DND-41 (cell line): ENCODE measurements around the gene DOCK3.

Source experiments
- ATAC-seq: fragments of 200-7000 bp; cut with Tn5 transposase; 3 replicates; pipeline ENCODE4 v1.9.1; 2021; ENCODE audit warnings: low read depth; ENCODE audit not compliant: insufficient read depth
- DNase-seq: peaks from one replicate; pipeline ENCODE4 v3.0.0-alpha.2; 2020
- H2AFZ ChIP-seq: 2 replicates; pipeline ENCODE4 v1.6.0; 2012; ENCODE audit warnings: low read depth, low read length
- H3K27ac ChIP-seq: 2 replicates; pipeline ENCODE4 v1.5.1; 2012; ENCODE audit warnings: low read length, inconsistent platforms
- H3K27me3 ChIP-seq: fragments of 200-600 bp; sonication (generic); 2 replicates; pipeline ENCODE4 v1.6.0; 2012; ENCODE audit warnings: low read length, mild to moderate bottlenecking, inconsistent platforms; ENCODE audit not compliant: insufficient read depth, poor library complexity
- H3K36me3 ChIP-seq: 2 replicates; pipeline ENCODE4 v1.5.1; 2012; ENCODE audit warnings: low read length, inconsistent platforms; ENCODE audit not compliant: insufficient read depth
- H3K4me1 ChIP-seq: 2 replicates; pipeline ENCODE4 v1.5.1; 2012; ENCODE audit warnings: mild to moderate bottlenecking, low read length; ENCODE audit not compliant: insufficient read depth
- H3K4me2 ChIP-seq: 2 replicates; pipeline ENCODE4 v1.6.0; 2012; ENCODE audit warnings: mild to moderate bottlenecking, moderate library complexity, low read length, inconsistent platforms; ENCODE audit not compliant: insufficient read depth
- H3K4me3 ChIP-seq, 2 experiments: fragments of 200-600 bp in 1 of 2; shearing (Covaris generic) in 1 of 2; 2 replicates each; pipeline ENCODE4 v1.5.1; 2012 to 2016; ENCODE audit warnings: inconsistent platforms in 2 of 2, low read length in 2 of 2, mild to moderate bottlenecking in 2 of 2, low read depth in 1 of 2, moderate library complexity in 1 of 2
- H3K79me2 ChIP-seq: 2 replicates; pipeline ENCODE4 v1.6.0; 2012; ENCODE audit warnings: low read length, inconsistent platforms; ENCODE audit not compliant: insufficient read depth
- H3K9ac ChIP-seq: 2 replicates; pipeline ENCODE4 v1.6.0; 2012; ENCODE audit warnings: low read depth, mild to moderate bottlenecking, inconsistent platforms, low read length, moderate library complexity
- H3K9me3 ChIP-seq: 2 replicates; pipeline ENCODE4 v1.5.1; 2012; ENCODE audit warnings: low read length, moderate library complexity, mild to moderate bottlenecking, inconsistent platforms; ENCODE audit not compliant: insufficient read depth, severe bottlenecking
- H4K20me1 ChIP-seq: 2 replicates; pipeline ENCODE4 v1.6.0; 2012; ENCODE audit warnings: low read length; ENCODE audit not compliant: insufficient read depth
- CTCF ChIP-seq: IDR thresholded peaks from 2 replicates; pipeline ENCODE4 v1.5.1; 2012; ENCODE audit warnings: borderline replicate concordance, low read length, moderate library complexity, mild to moderate bottlenecking; ENCODE audit not compliant: poor library complexity, severe bottlenecking; ENCODE audit errors: extremely low read depth
- EZH2 ChIP-seq: IDR thresholded peaks from 3 replicates; pipeline ENCODE4 v1.6.1; 2012; ENCODE audit warnings: borderline replicate concordance, low read depth, mild to moderate bottlenecking, moderate library complexity, low read length, inconsistent platforms; ENCODE audit not compliant: severe bottlenecking

DOCK3 gene

DNA sequence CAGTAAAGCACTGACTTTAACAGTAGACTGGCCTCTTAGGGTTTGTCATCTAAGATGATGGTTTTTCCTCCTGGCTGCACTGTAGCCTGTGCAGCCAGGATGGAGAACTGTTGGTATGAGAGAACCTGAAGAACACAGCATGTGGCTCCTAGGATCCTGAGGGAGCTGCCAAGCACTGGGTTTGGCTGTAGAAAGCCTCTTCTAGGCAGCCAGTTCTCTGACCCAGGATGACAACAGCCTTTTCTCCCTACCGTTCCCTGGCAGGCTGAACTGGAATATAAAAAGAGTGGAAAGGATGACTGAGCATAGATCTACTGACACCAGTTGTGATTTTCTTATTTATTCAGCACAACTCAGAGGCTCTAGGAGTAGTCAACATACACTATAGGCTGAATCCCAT, 676.0 kb downstream of the DOCK3 start:
- Histone ChIP-seq H3K36me3 (no peaks in the 10 kb centered on the region), H3K79me2 (no peaks in the 10 kb centered on the region), H2AFZ (no peak overlapping the region), H3K9me3 (no peaks in the 10 kb centered on the region), H3K4me2 (no peak overlapping the region), H3K27ac (no peak overlapping the region), H4K20me1 (no peaks in the 10 kb centered on the region), H3K9ac (no peak overlapping the region), H3K27me3 (peaks cover 6% of the 10 kb centered on the region), H3K4me1 (no peaks in the 10 kb centered on the region), H3K4me3 (no peak overlapping the region)
- ATAC-seq (no peak), DNase-seq (no peak)
- TF ChIP-seq EZH2: no peak
- TF ChIP-seq CTCF: no peak

DNA sequence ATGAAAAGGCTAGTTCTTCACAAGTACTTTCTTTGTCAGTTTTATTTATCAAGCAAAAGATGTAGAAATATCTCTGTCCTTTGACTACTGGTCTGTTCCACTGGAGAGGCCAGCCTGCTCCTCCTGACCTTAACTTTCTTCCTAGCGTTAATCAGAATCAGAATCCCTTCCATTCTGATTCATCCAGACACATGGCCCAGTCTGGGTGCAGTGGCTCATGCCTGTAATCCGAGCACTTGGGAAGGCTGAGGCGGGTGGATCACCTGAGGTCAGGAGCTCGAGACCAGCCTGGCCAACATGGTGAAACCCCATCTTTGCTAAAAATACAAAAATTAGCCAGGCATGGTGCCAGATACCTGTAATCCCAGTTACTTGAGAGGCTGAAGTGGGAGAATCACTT, 678.4 kb downstream of the DOCK3 start:
- Histone ChIP-seq H3K9me3 (no peaks in the 10 kb centered on the region), H3K27ac (no peak overlapping the region), H3K79me2 (no peaks in the 10 kb centered on the region), H3K4me3 (no peak overlapping the region), H3K4me1 (no peaks in the 10 kb centered on the region), H3K4me2 (no peak overlapping the region), H4K20me1 (no peaks in the 10 kb centered on the region), H3K9ac (no peak overlapping the region), H3K36me3 (no peaks in the 10 kb centered on the region), H2AFZ (no peak overlapping the region), H3K27me3 (peaks cover 21% of the 10 kb centered on the region)
- ATAC-seq (no peak), DNase-seq (no peak)
- TF ChIP-seq EZH2 (no peak), CTCF (no peak)

DNA sequence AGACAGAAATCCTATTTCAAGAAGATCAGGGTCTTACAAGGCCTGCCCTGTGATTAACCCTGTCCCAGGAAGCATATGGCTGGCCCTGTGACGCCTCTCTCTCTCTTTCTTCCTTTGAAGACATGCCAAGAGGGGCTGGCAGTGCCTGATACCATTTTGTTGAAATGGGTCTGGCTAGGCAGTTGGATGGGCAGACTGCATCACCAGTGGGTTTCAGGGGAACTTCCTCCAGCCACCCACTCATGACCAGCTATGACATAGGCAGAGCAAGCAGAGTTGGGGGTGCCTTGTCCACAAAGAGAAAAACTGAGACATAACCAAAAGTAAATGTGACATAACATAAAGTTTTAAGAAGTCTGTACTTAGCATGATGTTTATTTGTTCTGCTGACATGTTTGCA, 679.0 kb downstream of the DOCK3 start:
- Histone ChIP-seq H3K4me3 (no peak overlapping the region), H4K20me1 (no peaks in the 10 kb centered on the region), H3K9ac (no peak overlapping the region), H3K27me3 (peaks cover 25% of the 10 kb centered on the region), H3K27ac (no peak overlapping the region), H3K9me3 (no peaks in the 10 kb centered on the region), H2AFZ (no peak overlapping the region), H3K4me1 (no peaks in the 10 kb centered on the region), H3K79me2 (no peaks in the 10 kb centered on the region), H3K4me2 (no peak overlapping the region), H3K36me3 (no peaks in the 10 kb centered on the region)
- DNase-seq (no peak), ATAC-seq (no peak)
- no peak for TF ChIP-seq CTCF
- TF ChIP-seq EZH2: no peak

DNA sequence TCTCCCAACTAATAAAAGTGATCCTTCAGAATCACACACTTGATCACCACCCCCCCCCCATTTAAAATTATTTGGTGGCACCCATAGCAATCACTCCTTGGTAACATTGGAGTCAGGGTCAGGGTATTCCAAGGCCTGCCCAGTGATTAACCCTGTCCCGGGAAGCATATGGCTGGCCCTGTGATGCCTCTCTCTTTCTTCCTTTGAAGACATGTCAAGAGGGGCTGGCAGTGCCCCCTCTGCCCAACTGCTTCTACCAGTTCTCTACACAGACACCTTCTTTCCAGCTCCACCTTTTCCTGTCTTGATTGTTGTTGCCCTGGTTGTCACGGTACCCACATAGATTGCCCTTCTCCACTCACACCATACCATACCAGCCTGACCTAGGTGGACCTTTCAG, 679.4 kb downstream of the DOCK3 start:
- H2AFZ ChIP-seq: no peak overlapping the region
- DNase-seq: no peak
- H3K27me3 ChIP-seq: peaks cover 25% of the 10 kb centered on the region
- no peak overlapping the region for H3K27ac ChIP-seq
- no peaks in the 10 kb centered on the region for H3K9me3 ChIP-seq
- TF ChIP-seq EZH2: no peak
- no peak for TF ChIP-seq CTCF
- no peaks in the 10 kb centered on the region for H3K79me2 ChIP-seq
- no peaks in the 10 kb centered on the region for H3K4me1 ChIP-seq
- H3K9ac ChIP-seq: no peak overlapping the region
- no peak overlapping the region for H3K4me3 ChIP-seq
- H3K4me2 ChIP-seq: no peak overlapping the region
- H4K20me1 ChIP-seq: no peaks in the 10 kb centered on the region
- no peaks in the 10 kb centered on the region for H3K36me3 ChIP-seq
- ATAC-seq: no peak
